Measurements from ENCODE around the gene POC1A.
A peak's percentile ranks its signal among the peaks of the same experiment; 100 is the strongest.

GRCh38 chr3:52062505-52062904, 91.7 kb downstream of the POC1A start:
- no peak for TF ChIP-seq CTCF (conservative IDR thresholded peaks at IDR 0.05; ENCODE audit: low read depth, low read length)
- no peak for TF ChIP-seq SMC3 (IDR thresholded peaks at IDR 0.05; ENCODE audit: low read depth, low read length)
- no peak for TF ChIP-seq POLR2A (IDR thresholded peaks at IDR 0.05; ENCODE audit: low read depth, low read length)
- TF ChIP-seq USF2 (IDR thresholded peaks at IDR 0.05; ENCODE audit: low read depth, low read length), result no peak
- peak; percentile 96 for TF ChIP-seq FOS (IDR thresholded peaks at IDR 0.05; ENCODE audit: low read depth, low read length)
- no peak; the same call in 1 of the 2 replicates for TF ChIP-seq RAD21 (IDR thresholded peaks at IDR 0.05; ENCODE audit: low read length)
- TF ChIP-seq CEBPB (IDR thresholded peaks at IDR 0.05; ENCODE audit: low read depth, low read length), result peak; percentile 94
- peak; percentile 39; the same call in 1 of the 2 replicates for TF ChIP-seq BHLHE40 (IDR thresholded peaks at IDR 0.05; ENCODE audit: low read depth, low read length)
- peak; percentile 41; the same call in 1 of the 2 replicates for TF ChIP-seq MAZ (IDR thresholded peaks at IDR 0.05; ENCODE audit: borderline replicate concordance, low read depth, low read length)
- TF ChIP-seq MAFK (IDR thresholded peaks at IDR 0.05; ENCODE audit: low read depth, low read length), result no peak
- peak; percentile 100 for TF ChIP-seq RCOR1 (IDR thresholded peaks at IDR 0.05; ENCODE audit: insufficient replicate concordance, low read length)
- no peak for TF ChIP-seq NFE2L2 (IDR thresholded peaks at IDR 0.05; ENCODE audit: low read depth, low read length)
- TF ChIP-seq CHD1 (IDR thresholded peaks at IDR 0.05; ENCODE audit: low read depth, low read length), result no peak

Measured in IMR-90 (cell line).